K562 (cell line): Measurements from ENCODE around the gene TMEM150C. TPM values are rescaled to one million over a fixed set of nuclear protein-coding genes. Genes with fewer than 3 reads are reported as not detected.

Experiments used
- ATAC-seq: fragments of 200-7000 bp; cut with Tn5 transposase; 3 replicates; pipeline ENCODE4 v1.9.1; 2020; ENCODE audit warnings: moderate library complexity
- BruUV-seq: library from RNA; stranded (reverse); fragments of 400-500 nt; replicated peaks from 2 replicates; lab custom pipeline; 2021; lab: Mats Ljungman, UMichigan
- CTCF ChIA-PET: fragments of 300-600 bp; formaldehyde crosslinking; extraction: SDS; loops from one replicate; lab custom pipeline; 2021; ENCODE audit warnings: low intra/inter-chr PET ratio; lab: Yijun Ruan, JAX
- POLR2A ChIA-PET: fragments of 300-600, 350-650 bp; sonication (Branson Sonifier 250); formaldehyde crosslinking; extraction: SDS; loops from one replicate; lab custom pipeline; 2021; ENCODE audit warnings: antibody characterized with exemption, inconsistent platforms; lab: Yijun Ruan, JAX
- DNase-seq, 4 experiments: peaks; one replicate each; pipeline versions ENCODE4 v3.0.0 to v3.0.0-alpha.2; 2011 to 2018; ENCODE audit warnings: low spot score in 3 of 4, mixed read lengths in 3 of 4; ENCODE audit errors: extremely low read depth in 1 of 4
- FAIRE-seq: peaks from 2 replicates; lab custom pipeline; 2011; peaks lifted over from hg19 to GRCh38; lab: Jason Lieb, UNC
- H2AFZ ChIP-seq: 2 replicates; pipeline ENCODE4 v1.6.0; 2011; ENCODE audit warnings: low read depth, low read length, control low read depth, inconsistent platforms
- H3K27ac ChIP-seq: fragments of 200-600 bp; 3 replicates; pipeline ENCODE4 v1.8.0; 2011; ENCODE audit warnings: low read depth, mild to moderate bottlenecking, control low read depth, inconsistent platforms, low read length, moderate library complexity, mixed read lengths; ENCODE audit errors: extremely low read depth
- H3K27me3 ChIP-seq, 2 experiments: fragments of 300-600 bp in 1 of 2; 2 replicates in 1 of 2; 3 replicates in 1 of 2; pipeline versions ENCODE4 v1.6.0 to v1.8.0; 2011; ENCODE audit warnings: inconsistent platforms in 2 of 2, low read length in 2 of 2, mild to moderate bottlenecking in 1 of 2, mixed read lengths in 1 of 2, moderate library complexity in 1 of 2; ENCODE audit not compliant: control insufficient read depth in 2 of 2, insufficient read depth in 2 of 2
- H3K36me3 ChIP-seq: fragments of 300-600 bp; 3 replicates; pipeline ENCODE4 v1.8.0; 2011; ENCODE audit warnings: mild to moderate bottlenecking, low read length, inconsistent platforms; ENCODE audit not compliant: control insufficient read depth, insufficient read depth
- H3K4me1 ChIP-seq, 2 experiments: fragments of 200-600 bp in 1 of 2; replicated peaks in 1 of 2; 2 replicates in 1 of 2; 3 replicates in 1 of 2; pipeline versions ENCODE4 v1.5.1 to v1.8.0; 2011; ENCODE audit warnings: inconsistent platforms in 2 of 2, low read length in 2 of 2, mild to moderate bottlenecking in 1 of 2, mixed read lengths in 1 of 2, moderate library complexity in 1 of 2; ENCODE audit not compliant: control insufficient read depth in 2 of 2, insufficient read depth in 2 of 2
- H3K4me2 ChIP-seq: 2 replicates; pipeline ENCODE4 v1.6.1; 2011; ENCODE audit warnings: low read length, control low read depth, inconsistent platforms, mixed read lengths; ENCODE audit not compliant: insufficient read depth
- H3K4me3 ChIP-seq: fragments of 200-600 bp; sonication (generic), shearing (Covaris generic); 2 replicates; pipeline ENCODE4 v1.5.1; 2016; ENCODE audit warnings: control low read depth, inconsistent platforms
- H3K79me2 ChIP-seq: fragments of 200-600 bp; 3 replicates; pipeline ENCODE4 v1.8.0; 2011; ENCODE audit warnings: low read length, inconsistent platforms; ENCODE audit not compliant: control insufficient read depth, insufficient read depth
- H3K9ac ChIP-seq, 2 experiments: 2 replicates each; pipeline versions ENCODE4 v1.6.0 to v1.6.1; 2011; ENCODE audit warnings: low read depth in 2 of 2, low read length in 2 of 2, control low read depth in 1 of 2, inconsistent platforms in 1 of 2, mild to moderate bottlenecking in 1 of 2, mixed read lengths in 1 of 2; ENCODE audit not compliant: insufficient read depth in 1 of 2
- H3K9me1 ChIP-seq: one replicate; pipeline ENCODE4 v1.6.0; 2011; ENCODE audit warnings: inconsistent platforms, mild to moderate bottlenecking, low read length, moderate library complexity; ENCODE audit not compliant: control insufficient read depth, insufficient read depth
- H3K9me3 ChIP-seq: replicated peaks from 2 replicates; pipeline ENCODE4 v1.5.1; 2011; ENCODE audit warnings: low read depth, low read length, inconsistent platforms; ENCODE audit not compliant: control insufficient read depth, insufficient read depth
- H4K20me1 ChIP-seq: replicated peaks from 2 replicates; pipeline ENCODE4 v1.6.1; 2011; ENCODE audit warnings: low read length, inconsistent platforms, mixed read lengths; ENCODE audit not compliant: control insufficient read depth, insufficient read depth
- ZNF512 ChIP-seq: IDR thresholded peaks from 2 replicates; pipeline ENCODE4 v1.6.1; 2016; ENCODE audit warnings: missing genetic modification characterization, missing compliant biosample characterization
- ZNF639 ChIP-seq, 2 experiments: fragments of 200-800 bp in 1 of 2; sonication (Bioruptor generic) in 1 of 2; sonication (generic) in 1 of 2; formaldehyde crosslinking in 1 of 2; IDR thresholded peaks in 1 of 2; conservative IDR thresholded peaks in 1 of 2; 2 replicates each; pipeline versions ENCODE4 v1.5.0 to v1.6.1; 2016 to 2020; ENCODE audit warnings: missing compliant biosample characterization in 1 of 2, missing genetic modification characterization in 1 of 2, missing genetic modification reagents in 1 of 2
- WGBS: fragments of 100-300 bp; shearing (Covaris generic); methylation state at CpG from one replicate; pipeline ENCODE4 v1.1.6; 2016; ENCODE audit warnings: low coverage, mixed read lengths; ENCODE audit not compliant: insufficient coverage; ENCODE audit errors: missing lambda C conversion rate; 5-methylcytosine and 5-hydroxymethylcytosine counted together
- in situ Hi-C: fragments of 300-500 bp; cut with MboI; formaldehyde crosslinking; loops from 4 replicates; pipeline ENCODE4 v1.15.0; 2018; ENCODE audit warnings: inconsistent platforms, mixed read lengths
- intact Hi-C: fragments of 100-400 bp; cut with micrococcal nuclease; formaldehyde crosslinking; loops from 2 replicates; pipeline ENCODE4 v1.14.2; 2022
- polyA plus RNA-seq, 8 experiments: library from polyadenylated mRNA; depleted of rRNA in 4 of 8; stranded (reverse) in 5 of 8; unstranded in 3 of 8; fragments of >200 nt; fragmentation: Nextera tagmentation in 2 of 8; fragmentation: Illumina TruSeq in 1 of 8; extraction: Ambion mirVana in 2 of 8; extraction: Trizol in 1 of 8; gene quantifications; 2 replicates each; pipeline versions ENCODE4 v1.2.1 to v1.2.3, GENCODE V29; 2011 to 2014; ENCODE audit warnings: inconsistent platforms in 1 of 8, missing spikeins in 1 of 8
- total RNA-seq, 7 experiments: library from RNA; depleted of rRNA in 6 of 7; stranded (reverse); fragments of >200 nt in 6 of 7; fragmentation: Illumina TruSeq in 2 of 7; extraction: Trizol in 2 of 7; gene quantifications; 2 replicates each; pipeline versions ENCODE4 v1.2.1 to v1.2.3, GENCODE V29; 2011 to 2021; ENCODE audit warnings: low replicate concordance in 1 of 7

TMEM150C gene
- total and polyA plus RNA-seq, 9 of the 15 experiments (the other 6 are each of a cell fraction or from before 2014, with no cell fraction given) = 0.07 TPM; not detected in 8

- Histone ChIP-seq H3K36me3 (no peaks in the 10 kb centered on the region), H3K4me2 (no peak overlapping the region), H3K27me3 (peaks cover 0 to 5% of the 10 kb centered on the region in 2 experiments; a peak in 1 of 5 replicates), H3K9me1 (no peaks in the 10 kb centered on the region), H3K27ac (no peak overlapping the region), H3K4me1 (no peaks in the 10 kb centered on the region), H2AFZ (no peak overlapping the region), H3K9me3 (no peaks in the 10 kb centered on the region), H4K20me1 (no peaks in the 10 kb centered on the region), H3K9ac (no peak overlapping the region), H3K79me2 (no peaks in the 10 kb centered on the region), H3K4me3 (no peak overlapping the region)
- FAIRE-seq (no peak), DNase-seq (no peak), ATAC-seq (no peak)
- in situ Hi-C loops (no loop called here), intact Hi-C loops (no loop called here)
- WGBS = 0% methylated on average over 3 of the region's 3 CpGs
- CTCF ChIA-PET = no interaction called here
- POLR2A ChIA-PET = no interaction called here
- no TSS peak for BruUV-seq
- TF ChIP-seq ZNF639 (CRISPR knock-in tag; conservative IDR thresholded peaks at IDR 0.05 in 1 of 2, IDR thresholded peaks at IDR 0.05 in 1 of 2) (no peak), ZNF512 (tag) (peak; percentile 60)
These were observed 30.9 kb upstream of the TMEM150C start for GRCh38 chr4:82592639-82593038.
